BLaER1 treated with 17β-estradiol and CSF1 and Interleukin-3, amounts not matched to agents 10 nM and 100 nM (cell line): ENCODE data around the gene AGPAT3.

Experiments used
- H3K27ac ChIP-seq, 11 experiments: shearing (Covaris generic); formaldehyde crosslinking; 2 replicates each; pipeline ENCODE4 v1.8.1; 2022
- H3K27me3 ChIP-seq, 11 experiments: shearing (Covaris generic); formaldehyde crosslinking; 2 replicates each; pipeline ENCODE4 v1.8.1; 2022
- H3K36me3 ChIP-seq, 11 experiments: shearing (Covaris generic); formaldehyde crosslinking; 2 replicates each; pipeline ENCODE4 v1.8.1; 2022
- H3K4me1 ChIP-seq, 10 experiments: shearing (Covaris generic); formaldehyde crosslinking; 2 replicates each; pipeline ENCODE4 v1.8.1; 2022
- H3K4me2 ChIP-seq, 11 experiments: shearing (Covaris generic); formaldehyde crosslinking; 2 replicates each; pipeline ENCODE4 v1.8.1; 2022
- H3K4me3 ChIP-seq, 10 experiments: shearing (Covaris generic); formaldehyde crosslinking; 2 replicates each; pipeline ENCODE4 v1.8.1; 2022
- H3K9ac ChIP-seq, 11 experiments: shearing (Covaris generic); formaldehyde crosslinking; 2 replicates each; pipeline ENCODE4 v1.8.1; 2022
- H3K9me3 ChIP-seq, 11 experiments: shearing (Covaris generic); formaldehyde crosslinking; replicated peaks in 1 of 11; 2 replicates each; pipeline ENCODE4 v1.8.1; 2022
- H4K20me1 ChIP-seq, 11 experiments: shearing (Covaris generic); formaldehyde crosslinking; 2 replicates each; pipeline ENCODE4 v1.8.1; 2022
- Cebpa-rat ChIP-seq, 11 experiments: shearing (Covaris generic); IDR thresholded peaks; 2 replicates each; pipeline ENCODE4 v1.8.1; 2022

AGPAT3 gene

GRCh38 chr21:43864313-43864961 is 586 bp upstream of the AGPAT3 start:
- peak overlapping the region; percentile 40 to 87 (median 46); a peak in 16 of 22 replicates for H3K27ac ChIP-seq
- peaks cover 17 to 75% (median 68%) of the 10 kb centered on the region in 11 experiments for H3K27me3 ChIP-seq
- H4K20me1 ChIP-seq = peaks cover 20 to 32% (median 30%) of the 10 kb centered on the region in 11 experiments; a peak in 20 of 22 replicates
- H3K4me2 ChIP-seq = peak overlapping the region; percentile 87 to 98 (median 94)
- no peaks in the 10 kb centered on the region for H3K9me3 ChIP-seq
- peak overlapping the region; percentile 64 to 78 (median 74) for H3K9ac ChIP-seq
- no peak for TF ChIP-seq Cebpa-rat (IDR thresholded peaks at IDR 0.05)
- peak overlapping the region; percentile 52 to 88 (median 62) for H3K4me3 ChIP-seq
- peaks cover 6 to 27% (median 19%) of the 10 kb centered on the region in 10 experiments for H3K4me1 ChIP-seq
- H3K36me3 ChIP-seq = peaks cover 0 to 10% (median 2%) of the 10 kb centered on the region in 11 experiments; a peak in 9 of 22 replicates

- Histone ChIP-seq H3K27me3 (peaks cover 17 to 74% (median 68%) of the 10 kb centered on the region in 11 experiments), H3K4me1 (peaks cover 6 to 25% (median 19%) of the 10 kb centered on the region in 10 experiments), H3K9ac (peak overlapping the region; percentile 86 to 96 (median 89)), H3K4me2 (peak overlapping the region; percentile 77 to 91 (median 84)), H3K9me3 (no peaks in the 10 kb centered on the region), H3K27ac (peak overlapping the region; percentile 84 to 89 (median 86)), H3K36me3 (peaks cover 0 to 22% (median 4%) of the 10 kb centered on the region in 11 experiments; a peak in 10 of 22 replicates), H3K4me3 (peak overlapping the region; percentile 74 to 95 (median 82)), H4K20me1 (peaks cover 21 to 45% (median 43%) of the 10 kb centered on the region in 11 experiments; a peak in 20 of 22 replicates)
- no peak for TF ChIP-seq Cebpa-rat (IDR thresholded peaks at IDR 0.05)
Observed at GRCh38 chr21:43865540-43866259, 677 bp downstream of the AGPAT3 start.

- H3K27me3 ChIP-seq = peaks cover 17 to 72% (median 64%) of the 10 kb centered on the region in 11 experiments
- H4K20me1 ChIP-seq = peaks cover 21 to 50% (median 47%) of the 10 kb centered on the region in 11 experiments; a peak in 20 of 22 replicates
- peak overlapping the region in 9 of 11 experiments; percentile 84 to 88 (median 86); a peak in 15 of 22 replicates for H3K27ac ChIP-seq
- peaks cover 6 to 25% (median 19%) of the 10 kb centered on the region in 10 experiments for H3K4me1 ChIP-seq
- H3K9ac ChIP-seq = peak overlapping the region; percentile 86 to 96 (median 89); a peak in 21 of 22 replicates
- peak overlapping the region; percentile 77 to 91 (median 84) for H3K4me2 ChIP-seq
- TF ChIP-seq Cebpa-rat (IDR thresholded peaks at IDR 0.05) = no peak
- peaks cover 0 to 28% (median 4%) of the 10 kb centered on the region in 11 experiments; a peak in 10 of 22 replicates for H3K36me3 ChIP-seq
- H3K9me3 ChIP-seq = no peaks in the 10 kb centered on the region
- peak overlapping the region; percentile 74 to 95 (median 82) for H3K4me3 ChIP-seq
Observed at GRCh38 chr21:43866260-43866629, 1.2 kb downstream of the AGPAT3 start.

- Histone ChIP-seq H3K4me2 (peak overlapping the region; percentile 77 to 91 (median 84)), H3K9me3 (no peaks in the 10 kb centered on the region), H3K27ac (no peak overlapping the region), H3K4me1 (peaks cover 6 to 25% (median 19%) of the 10 kb centered on the region in 10 experiments), H3K4me3 (peak overlapping the region; percentile 74 to 95 (median 82); a peak in 17 of 20 replicates), H3K27me3 (peaks cover 17 to 67% (median 59%) of the 10 kb centered on the region in 11 experiments), H3K9ac (peak overlapping the region; percentile 8 to 96 (median 89); a peak in 20 of 22 replicates), H3K36me3 (peaks cover 0 to 30% (median 4%) of the 10 kb centered on the region in 11 experiments; a peak in 10 of 22 replicates), H4K20me1 (peaks cover 21 to 55% (median 52%) of the 10 kb centered on the region in 11 experiments; a peak in 20 of 22 replicates)
- no peak for TF ChIP-seq Cebpa-rat (IDR thresholded peaks at IDR 0.05)
Observed at GRCh38 chr21:43866659-43867331, 1.8 kb downstream of the AGPAT3 start.

GRCh38 chr21:43867332-43867703 is 2.3 kb downstream of the AGPAT3 start:
- Histone ChIP-seq H4K20me1 (peaks cover 21 to 60% (median 52%) of the 10 kb centered on the region in 11 experiments; a peak in 20 of 22 replicates), H3K27me3 (peaks cover 17 to 62% (median 53%) of the 10 kb centered on the region in 11 experiments), H3K4me3 (peak overlapping the region in 1 of 10 experiments; percentile 95; a peak in 1 of 20 replicates), H3K9me3 (no peaks in the 10 kb centered on the region), H3K9ac (peak overlapping the region in 1 of 11 experiments; percentile 96; a peak in 1 of 22 replicates), H3K4me1 (peaks cover 6 to 29% (median 19%) of the 10 kb centered on the region in 10 experiments), H3K36me3 (peaks cover 0 to 30% (median 4%) of the 10 kb centered on the region in 11 experiments; a peak in 10 of 22 replicates), H3K4me2 (peak overlapping the region in 9 of 11 experiments; percentile 77 to 91 (median 84); a peak in 14 of 22 replicates), H3K27ac (no peak overlapping the region)
- TF ChIP-seq Cebpa-rat (IDR thresholded peaks at IDR 0.05) = no peak

- H3K27me3 ChIP-seq = peaks cover 17 to 55% (median 49%) of the 10 kb centered on the region in 11 experiments
- H3K4me2 ChIP-seq = no peak overlapping the region; a peak in 1 of 22 replicates
- no peaks in the 10 kb centered on the region for H3K9me3 ChIP-seq
- no peak for TF ChIP-seq Cebpa-rat (IDR thresholded peaks at IDR 0.05)
- H4K20me1 ChIP-seq = peaks cover 27 to 66% (median 56%) of the 10 kb centered on the region in 11 experiments; a peak in 20 of 22 replicates
- H3K4me3 ChIP-seq = no peak overlapping the region
- H3K9ac ChIP-seq = no peak overlapping the region
- peaks cover 0 to 35% (median 8%) of the 10 kb centered on the region in 11 experiments; a peak in 15 of 22 replicates for H3K36me3 ChIP-seq
- no peak overlapping the region for H3K27ac ChIP-seq
- peaks cover 6 to 36% (median 20%) of the 10 kb centered on the region in 10 experiments for H3K4me1 ChIP-seq
Observed at GRCh38 chr21:43867948-43868347, 2.9 kb downstream of the AGPAT3 start.

- Histone ChIP-seq H3K4me2 (no peak overlapping the region), H3K27me3 (peaks cover 12 to 50% (median 44%) of the 10 kb centered on the region in 11 experiments), H3K4me1 (peaks cover 6 to 37% (median 20%) of the 10 kb centered on the region in 10 experiments), H3K4me3 (no peak overlapping the region), H4K20me1 (peaks cover 27 to 71% (median 61%) of the 10 kb centered on the region in 11 experiments; a peak in 20 of 22 replicates), H3K36me3 (peaks cover 0 to 40% (median 11%) of the 10 kb centered on the region in 11 experiments; a peak in 15 of 22 replicates), H3K27ac (no peak overlapping the region), H3K9me3 (no peaks in the 10 kb centered on the region), H3K9ac (no peak overlapping the region)
- TF ChIP-seq Cebpa-rat (IDR thresholded peaks at IDR 0.05) = no peak
Observed at GRCh38 chr21:43868461-43868860, 3.4 kb downstream of the AGPAT3 start.
